ENCODE data around the gene YWHAE.
A peak's percentile ranks its signal among the peaks of the same experiment; 100 is the strongest.
"Not testable (repeated sequence)": the region's sequence is repeated elsewhere in the genome, so short reads cannot be mapped to it uniquely, and the experiment has no call there.

The YWHAE gene

GRCh38 chr17:1434150-1434549 lies 34.1 kb upstream of the YWHAE start:
- Histone ChIP-seq H3K4me1 (ENCODE audit: control insufficient read depth in 5 of 5, insufficient read depth in 5 of 5, low read length in 5 of 5) (peaks cover 2 to 29% (median 20%) of the 10 kb centered on the region in 5 donors), H3K9ac (ENCODE audit: low read length in 5 of 5) (no peak overlapping the region), H3K9me3 (ENCODE audit: control insufficient read depth in 5 of 5, low read length in 5 of 5) (no peaks in the 10 kb centered on the region), H3K36me3 (ENCODE audit: control insufficient read depth in 5 of 5, insufficient read depth in 5 of 5, low read length in 5 of 5) (peaks cover 12 to 51% (median 47%) of the 10 kb centered on the region in 5 donors), H3K27ac (ENCODE audit: low read depth, low read length) (no peak overlapping the region), H3K27me3 (ENCODE audit: control insufficient read depth in 5 of 5, insufficient read depth in 4 of 5, low read length in 5 of 5) (no peaks in the 10 kb centered on the region), H3K4me3 (ENCODE audit: low read depth in 1 of 5, low read length in 5 of 5) (no peak overlapping the region)

GRCh38 chr17:1431631-1432104 lies 31.6 kb upstream of the YWHAE start:
- H3K4me1 ChIP-seq (ENCODE audit: control insufficient read depth in 5 of 5, insufficient read depth in 5 of 5, low read length in 5 of 5) = peaks cover 2 to 18% (median 11%) of the 10 kb centered on the region in 5 donors
- H3K4me3 ChIP-seq (ENCODE audit: low read depth in 1 of 5, low read length in 5 of 5) = no peak overlapping the region
- no peaks in the 10 kb centered on the region for H3K27me3 ChIP-seq (ENCODE audit: control insufficient read depth in 5 of 5, insufficient read depth in 4 of 5, low read length in 5 of 5)
- no peak overlapping the region for H3K27ac ChIP-seq (ENCODE audit: low read depth, low read length)
- H3K9ac ChIP-seq (ENCODE audit: low read length in 5 of 5) = no peak overlapping the region
- no peaks in the 10 kb centered on the region for H3K9me3 ChIP-seq (ENCODE audit: control insufficient read depth in 5 of 5, low read length in 5 of 5)
- peaks cover 12 to 58% (median 43%) of the 10 kb centered on the region in 5 donors for H3K36me3 ChIP-seq (ENCODE audit: control insufficient read depth in 5 of 5, insufficient read depth in 5 of 5, low read length in 5 of 5)

DNA sequence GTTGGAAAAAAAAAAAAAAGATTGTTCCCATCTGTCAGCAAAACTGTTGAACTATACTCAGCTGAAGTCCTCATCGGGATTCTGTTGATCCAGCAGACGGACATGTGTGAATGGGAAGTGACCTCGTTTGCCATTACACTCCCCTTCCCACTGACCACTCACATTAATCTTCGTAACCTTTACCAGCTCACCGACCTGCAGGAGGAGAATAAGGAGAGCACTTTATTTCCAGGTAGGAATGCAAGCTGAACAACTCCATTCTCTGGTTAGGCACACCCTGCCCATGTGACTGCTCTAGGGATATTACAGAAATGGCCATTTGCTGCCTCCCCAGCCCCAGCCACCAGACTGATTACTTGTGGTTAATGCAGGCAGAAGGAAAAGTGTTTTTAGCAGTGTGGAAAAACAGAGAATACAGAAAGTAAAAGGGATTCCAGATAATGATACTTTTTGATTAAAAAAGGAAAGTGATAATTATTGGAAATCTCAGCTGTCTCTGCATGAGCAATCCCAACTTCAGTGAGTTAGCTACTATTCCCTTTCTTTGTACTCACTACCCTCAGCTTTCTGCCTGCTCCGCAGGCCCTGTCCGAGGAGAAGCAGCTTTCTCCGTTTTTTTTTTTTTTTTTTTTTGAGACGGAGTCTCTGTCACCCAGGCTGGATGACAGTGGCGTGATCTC lies 23.6 kb upstream of the YWHAE start:
- H3K4me1 ChIP-seq (ENCODE audit: control insufficient read depth in 5 of 5, insufficient read depth in 5 of 5, low read length in 5 of 5) = peaks cover 0 to 6% (median 0%) of the 10 kb centered on the region in 5 donors
- no peaks in the 10 kb centered on the region for H3K27me3 ChIP-seq (ENCODE audit: control insufficient read depth in 5 of 5, insufficient read depth in 4 of 5, low read length in 5 of 5)
- no peaks in the 10 kb centered on the region for H3K9me3 ChIP-seq (ENCODE audit: control insufficient read depth in 5 of 5, low read length in 5 of 5)
- no peak overlapping the region for H3K9ac ChIP-seq (ENCODE audit: low read length in 5 of 5)
- peaks cover 16 to 67% (median 43%) of the 10 kb centered on the region in 5 donors for H3K36me3 ChIP-seq (ENCODE audit: control insufficient read depth in 5 of 5, insufficient read depth in 5 of 5, low read length in 5 of 5)
- H3K27ac ChIP-seq (ENCODE audit: low read depth, low read length) = peak overlapping the region; percentile 10
- no peak overlapping the region for H3K4me3 ChIP-seq (ENCODE audit: low read depth in 1 of 5, low read length in 5 of 5)

- Histone ChIP-seq H3K4me3 (ENCODE audit: low read depth in 1 of 5, low read length in 5 of 5) (no peak overlapping the region), H3K27me3 (ENCODE audit: control insufficient read depth in 5 of 5, insufficient read depth in 4 of 5, low read length in 5 of 5) (no peaks in the 10 kb centered on the region), H3K9ac (ENCODE audit: low read length in 5 of 5) (no peak overlapping the region), H3K36me3 (ENCODE audit: control insufficient read depth in 5 of 5, insufficient read depth in 5 of 5, low read length in 5 of 5) (peaks cover 16 to 66% (median 43%) of the 10 kb centered on the region in 5 donors), H3K9me3 (ENCODE audit: control insufficient read depth in 5 of 5, low read length in 5 of 5) (no peaks in the 10 kb centered on the region), H3K4me1 (ENCODE audit: control insufficient read depth in 5 of 5, insufficient read depth in 5 of 5, low read length in 5 of 5) (peaks cover 0 to 6% (median 0%) of the 10 kb centered on the region in 5 donors), H3K27ac (ENCODE audit: low read depth, low read length) (peak overlapping the region; percentile 10)
These were observed 22.9 kb upstream of the YWHAE start for GRCh38 chr17:1422885-1423284.

DNA sequence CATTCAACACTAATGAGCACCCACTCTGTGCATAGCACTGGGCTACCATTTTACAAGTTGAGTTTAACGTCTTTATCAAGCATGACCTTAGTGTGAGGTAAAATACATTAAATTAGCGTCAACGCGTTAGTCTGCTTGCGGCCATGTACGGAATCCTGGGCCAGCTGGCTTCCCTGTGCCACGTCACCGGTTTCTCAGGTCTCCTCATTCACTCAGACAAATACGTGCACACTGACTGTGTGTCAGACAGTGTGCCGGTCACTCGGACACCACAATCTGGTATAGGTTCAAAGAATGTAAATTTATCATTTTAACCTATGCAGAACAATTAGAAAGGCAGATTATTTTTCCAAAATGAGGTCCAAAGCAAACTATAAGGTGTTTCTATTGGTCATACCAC lies 21.4 kb upstream of the YWHAE start:
- Histone ChIP-seq H3K9ac (ENCODE audit: low read length in 5 of 5) (no peak overlapping the region), H3K27me3 (ENCODE audit: control insufficient read depth in 5 of 5, insufficient read depth in 4 of 5, low read length in 5 of 5) (no peaks in the 10 kb centered on the region), H3K4me3 (ENCODE audit: low read depth in 1 of 5, low read length in 5 of 5) (no peak overlapping the region), H3K36me3 (ENCODE audit: control insufficient read depth in 5 of 5, insufficient read depth in 5 of 5, low read length in 5 of 5) (peaks cover 16 to 63% (median 41%) of the 10 kb centered on the region in 5 donors), H3K27ac (ENCODE audit: low read depth, low read length) (no peak overlapping the region), H3K9me3 (ENCODE audit: control insufficient read depth in 5 of 5, low read length in 5 of 5) (no peaks in the 10 kb centered on the region), H3K4me1 (ENCODE audit: control insufficient read depth in 5 of 5, insufficient read depth in 5 of 5, low read length in 5 of 5) (peaks cover 0 to 6% (median 0%) of the 10 kb centered on the region in 5 donors)

DNA sequence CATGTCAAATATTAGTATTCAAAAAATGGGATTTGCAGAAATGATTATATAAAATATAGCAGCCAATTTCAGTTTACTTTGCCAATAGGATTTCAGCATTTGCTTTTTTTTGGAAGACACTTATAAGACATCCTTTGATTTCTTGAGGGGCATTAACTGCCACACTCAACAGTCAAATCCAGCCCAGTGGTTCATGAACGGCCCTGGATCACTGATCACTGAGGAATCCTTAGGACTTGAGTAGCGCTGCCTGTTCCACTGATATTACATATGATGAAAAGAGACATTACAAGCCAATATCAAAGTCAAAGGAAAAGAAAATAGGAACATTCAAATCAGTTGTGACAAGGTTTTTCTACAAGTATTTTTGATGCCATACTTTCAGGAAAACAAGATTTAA lies 21.0 kb upstream of the YWHAE start:
- H3K9ac ChIP-seq (ENCODE audit: low read length in 5 of 5) = no peak overlapping the region
- H3K27me3 ChIP-seq (ENCODE audit: control insufficient read depth in 5 of 5, insufficient read depth in 4 of 5, low read length in 5 of 5) = no peaks in the 10 kb centered on the region
- peaks cover 0 to 6% (median 0%) of the 10 kb centered on the region in 5 donors for H3K4me1 ChIP-seq (ENCODE audit: control insufficient read depth in 5 of 5, insufficient read depth in 5 of 5, low read length in 5 of 5)
- H3K27ac ChIP-seq (ENCODE audit: low read depth, low read length) = no peak overlapping the region
- H3K9me3 ChIP-seq (ENCODE audit: control insufficient read depth in 5 of 5, low read length in 5 of 5) = no peaks in the 10 kb centered on the region
- H3K36me3 ChIP-seq (ENCODE audit: control insufficient read depth in 5 of 5, insufficient read depth in 5 of 5, low read length in 5 of 5) = peaks cover 16 to 58% (median 37%) of the 10 kb centered on the region in 5 donors
- no peak overlapping the region for H3K4me3 ChIP-seq (ENCODE audit: low read depth in 1 of 5, low read length in 5 of 5)

DNA sequence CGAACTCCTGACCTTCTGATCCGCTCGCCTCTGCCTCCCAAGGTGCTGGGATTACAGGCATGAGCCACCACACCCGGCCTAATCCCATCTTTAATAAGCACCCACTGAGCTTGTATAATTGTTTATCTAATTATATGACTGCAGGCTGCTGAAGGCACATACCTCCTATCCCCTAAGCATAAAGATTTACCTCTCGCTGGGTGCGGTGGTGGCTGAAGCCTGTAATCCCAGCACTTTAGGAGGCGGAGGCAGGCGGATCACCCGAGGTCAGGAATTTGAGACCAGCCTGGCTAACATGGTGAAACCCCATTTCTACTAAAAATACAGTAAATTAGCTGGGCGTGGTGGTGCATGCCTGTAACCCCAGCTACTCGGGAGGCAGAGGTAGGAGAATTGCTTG lies 20.1 kb upstream of the YWHAE start:
- Histone ChIP-seq H3K36me3 (ENCODE audit: control insufficient read depth in 5 of 5, insufficient read depth in 5 of 5, low read length in 5 of 5) (peaks cover 16 to 50% (median 30%) of the 10 kb centered on the region in 5 donors), H3K9ac (ENCODE audit: low read length in 5 of 5) (no peak overlapping the region), H3K4me3 (ENCODE audit: low read depth in 1 of 5, low read length in 5 of 5) (no peak overlapping the region), H3K27ac (ENCODE audit: low read depth, low read length) (no peak overlapping the region), H3K4me1 (ENCODE audit: control insufficient read depth in 5 of 5, insufficient read depth in 5 of 5, low read length in 5 of 5) (peaks cover 0 to 6% (median 0%) of the 10 kb centered on the region in 5 donors), H3K27me3 (ENCODE audit: control insufficient read depth in 5 of 5, insufficient read depth in 4 of 5, low read length in 5 of 5) (no peaks in the 10 kb centered on the region), H3K9me3 (ENCODE audit: control insufficient read depth in 5 of 5, low read length in 5 of 5) (no peaks in the 10 kb centered on the region)

DNA sequence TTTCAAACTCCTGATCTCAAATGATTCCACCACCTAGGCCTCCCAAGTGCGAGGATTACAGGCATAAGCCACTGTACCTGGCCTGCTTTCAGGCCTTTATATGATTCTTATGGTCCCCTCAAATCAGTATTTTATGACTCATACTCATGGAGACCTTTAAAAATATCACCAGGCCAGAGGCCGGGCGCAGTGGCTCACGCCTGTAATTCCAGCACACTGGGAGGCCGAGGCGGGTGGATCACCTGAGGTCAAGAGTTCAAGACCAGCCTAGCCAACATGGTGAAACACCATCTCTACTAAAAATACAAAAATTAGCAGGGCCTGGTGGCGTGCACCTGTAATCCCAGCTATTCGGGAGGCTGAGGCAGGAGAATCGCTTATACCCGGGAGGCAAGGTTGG lies 18.5 kb upstream of the YWHAE start:
- H3K9me3 ChIP-seq (ENCODE audit: control insufficient read depth in 5 of 5, low read length in 5 of 5); H3K4me1 ChIP-seq (ENCODE audit: control insufficient read depth in 5 of 5, insufficient read depth in 5 of 5, low read length in 5 of 5); H3K27me3 ChIP-seq (ENCODE audit: control insufficient read depth in 5 of 5, insufficient read depth in 4 of 5, low read length in 5 of 5); H3K4me3 ChIP-seq (ENCODE audit: low read depth in 1 of 5, low read length in 5 of 5); H3K27ac ChIP-seq (ENCODE audit: low read depth, low read length); H3K9ac ChIP-seq (ENCODE audit: low read length in 5 of 5): not testable (repeated sequence)
- H3K36me3 ChIP-seq (ENCODE audit: control insufficient read depth in 5 of 5, insufficient read depth in 5 of 5, low read length in 5 of 5) = peaks cover 16 to 40% (median 27%) of the 10 kb centered on the region in 5 donors

GRCh38 chr17:1416414-1416813 lies 16.4 kb upstream of the YWHAE start:
- Histone ChIP-seq H3K27me3 (ENCODE audit: control insufficient read depth in 5 of 5, insufficient read depth in 4 of 5, low read length in 5 of 5) (no peaks in the 10 kb centered on the region), H3K9ac (ENCODE audit: low read length in 5 of 5) (no peak overlapping the region), H3K4me1 (ENCODE audit: control insufficient read depth in 5 of 5, insufficient read depth in 5 of 5, low read length in 5 of 5) (peaks cover 0 to 11% (median 9%) of the 10 kb centered on the region in 5 donors), H3K27ac (ENCODE audit: low read depth, low read length) (no peak overlapping the region), H3K4me3 (ENCODE audit: low read depth in 1 of 5, low read length in 5 of 5) (no peak overlapping the region), H3K9me3 (ENCODE audit: control insufficient read depth in 5 of 5, low read length in 5 of 5) (peaks cover 0 to 3% (median 0%) of the 10 kb centered on the region in 5 donors), H3K36me3 (ENCODE audit: control insufficient read depth in 5 of 5, insufficient read depth in 5 of 5, low read length in 5 of 5) (peaks cover 4 to 27% (median 11%) of the 10 kb centered on the region in 5 donors)

- H3K4me3 ChIP-seq (ENCODE audit: low read depth in 1 of 5, low read length in 5 of 5) = no peak overlapping the region
- no peak overlapping the region for H3K27ac ChIP-seq (ENCODE audit: low read depth, low read length)
- H3K9me3 ChIP-seq (ENCODE audit: control insufficient read depth in 5 of 5, low read length in 5 of 5) = peaks cover 0 to 3% (median 0%) of the 10 kb centered on the region in 5 donors
- H3K9ac ChIP-seq (ENCODE audit: low read length in 5 of 5) = no peak overlapping the region
- peaks cover 0 to 11% (median 9%) of the 10 kb centered on the region in 5 donors for H3K4me1 ChIP-seq (ENCODE audit: control insufficient read depth in 5 of 5, insufficient read depth in 5 of 5, low read length in 5 of 5)
- peaks cover 0 to 9% (median 0%) of the 10 kb centered on the region in 5 donors for H3K36me3 ChIP-seq (ENCODE audit: control insufficient read depth in 5 of 5, insufficient read depth in 5 of 5, low read length in 5 of 5)
- no peaks in the 10 kb centered on the region for H3K27me3 ChIP-seq (ENCODE audit: control insufficient read depth in 5 of 5, insufficient read depth in 4 of 5, low read length in 5 of 5)
These were observed 14.6 kb upstream of the YWHAE start for GRCh38 chr17:1414634-1415033.
